GM18870 (cell line): Measurements from ENCODE around the gene MEFV.
"Not testable (repeated sequence)": the region's sequence is repeated elsewhere in the genome, so short reads cannot be mapped to it uniquely, and the experiment has no call there.

Experiments
- ATAC-seq: cut with Tn5 transposase; IDR thresholded peaks from one replicate; pipeline ENCODE4 v1.9.1; 2021; ENCODE audit warnings: moderate library complexity; ENCODE audit not compliant: unreplicated experiment

Gene MEFV, protein sequence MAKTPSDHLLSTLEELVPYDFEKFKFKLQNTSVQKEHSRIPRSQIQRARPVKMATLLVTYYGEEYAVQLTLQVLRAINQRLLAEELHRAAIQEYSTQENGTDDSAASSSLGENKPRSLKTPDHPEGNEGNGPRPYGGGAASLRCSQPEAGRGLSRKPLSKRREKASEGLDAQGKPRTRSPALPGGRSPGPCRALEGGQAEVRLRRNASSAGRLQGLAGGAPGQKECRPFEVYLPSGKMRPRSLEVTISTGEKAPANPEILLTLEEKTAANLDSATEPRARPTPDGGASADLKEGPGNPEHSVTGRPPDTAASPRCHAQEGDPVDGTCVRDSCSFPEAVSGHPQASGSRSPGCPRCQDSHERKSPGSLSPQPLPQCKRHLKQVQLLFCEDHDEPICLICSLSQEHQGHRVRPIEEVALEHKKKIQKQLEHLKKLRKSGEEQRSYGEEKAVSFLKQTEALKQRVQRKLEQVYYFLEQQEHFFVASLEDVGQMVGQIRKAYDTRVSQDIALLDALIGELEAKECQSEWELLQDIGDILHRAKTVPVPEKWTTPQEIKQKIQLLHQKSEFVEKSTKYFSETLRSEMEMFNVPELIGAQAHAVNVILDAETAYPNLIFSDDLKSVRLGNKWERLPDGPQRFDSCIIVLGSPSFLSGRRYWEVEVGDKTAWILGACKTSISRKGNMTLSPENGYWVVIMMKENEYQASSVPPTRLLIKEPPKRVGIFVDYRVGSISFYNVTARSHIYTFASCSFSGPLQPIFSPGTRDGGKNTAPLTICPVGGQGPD

DNA sequence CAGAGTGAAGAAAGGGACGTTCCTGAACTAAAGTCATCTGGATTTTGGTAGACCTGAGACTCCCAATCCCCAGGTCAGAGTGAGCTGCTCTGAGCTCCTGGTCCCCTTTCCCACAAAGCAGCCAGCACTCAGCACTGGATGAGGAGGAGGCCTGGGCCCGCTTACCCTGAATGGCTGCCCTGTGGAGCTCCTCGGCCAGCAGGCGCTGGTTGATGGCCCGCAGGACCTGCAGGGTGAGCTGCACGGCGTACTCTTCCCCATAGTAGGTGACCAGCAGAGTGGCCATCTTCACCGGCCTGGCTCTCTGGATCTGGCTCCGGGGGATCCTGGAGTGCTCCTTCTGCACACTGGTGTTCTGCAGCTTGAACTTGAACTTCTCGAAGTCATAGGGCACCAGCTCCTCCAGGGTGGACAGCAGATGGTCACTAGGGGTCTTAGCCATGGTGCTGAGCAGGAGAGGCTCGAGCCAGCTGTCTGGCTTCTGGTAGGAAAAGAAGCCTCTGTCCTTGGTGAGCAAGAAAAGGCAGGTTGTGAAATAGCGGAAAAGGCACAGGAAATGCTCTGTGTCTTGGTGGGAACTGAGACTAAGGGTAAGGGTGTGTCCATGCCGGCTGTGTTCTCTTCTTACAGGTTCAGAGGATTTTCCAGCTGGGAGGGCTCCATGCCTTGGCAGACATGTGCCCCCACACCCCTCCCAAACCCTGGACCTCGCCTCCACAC is at the start of gene MEFV:
Gene MEFV, minus strand, starts transcription at position 488 of the 720 bp plus-strand sequence. Its CDS starts 46 bp downstream, at position 442.
- ATAC-seq: no peak

DNA sequence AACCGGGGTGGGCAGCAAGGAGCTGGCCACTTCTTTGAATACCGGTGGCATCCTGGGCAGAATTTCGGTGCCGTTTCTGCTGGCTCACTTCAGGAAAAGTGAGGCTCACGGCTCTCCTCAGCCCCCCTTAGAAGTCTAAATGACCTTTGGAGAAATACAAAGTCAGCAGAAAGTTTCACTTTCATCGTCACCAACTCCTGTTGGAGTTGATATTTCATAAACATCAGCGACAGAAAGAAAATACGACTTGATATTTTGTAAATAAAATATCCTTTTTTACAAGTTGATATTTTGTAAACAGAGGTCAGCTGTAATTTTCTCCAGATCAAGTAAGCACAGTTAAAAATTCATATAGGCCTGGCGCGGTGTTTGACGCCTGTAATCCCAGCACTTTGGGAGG is 49.6 kb upstream of the MEFV start:
- no peak for ATAC-seq

DNA sequence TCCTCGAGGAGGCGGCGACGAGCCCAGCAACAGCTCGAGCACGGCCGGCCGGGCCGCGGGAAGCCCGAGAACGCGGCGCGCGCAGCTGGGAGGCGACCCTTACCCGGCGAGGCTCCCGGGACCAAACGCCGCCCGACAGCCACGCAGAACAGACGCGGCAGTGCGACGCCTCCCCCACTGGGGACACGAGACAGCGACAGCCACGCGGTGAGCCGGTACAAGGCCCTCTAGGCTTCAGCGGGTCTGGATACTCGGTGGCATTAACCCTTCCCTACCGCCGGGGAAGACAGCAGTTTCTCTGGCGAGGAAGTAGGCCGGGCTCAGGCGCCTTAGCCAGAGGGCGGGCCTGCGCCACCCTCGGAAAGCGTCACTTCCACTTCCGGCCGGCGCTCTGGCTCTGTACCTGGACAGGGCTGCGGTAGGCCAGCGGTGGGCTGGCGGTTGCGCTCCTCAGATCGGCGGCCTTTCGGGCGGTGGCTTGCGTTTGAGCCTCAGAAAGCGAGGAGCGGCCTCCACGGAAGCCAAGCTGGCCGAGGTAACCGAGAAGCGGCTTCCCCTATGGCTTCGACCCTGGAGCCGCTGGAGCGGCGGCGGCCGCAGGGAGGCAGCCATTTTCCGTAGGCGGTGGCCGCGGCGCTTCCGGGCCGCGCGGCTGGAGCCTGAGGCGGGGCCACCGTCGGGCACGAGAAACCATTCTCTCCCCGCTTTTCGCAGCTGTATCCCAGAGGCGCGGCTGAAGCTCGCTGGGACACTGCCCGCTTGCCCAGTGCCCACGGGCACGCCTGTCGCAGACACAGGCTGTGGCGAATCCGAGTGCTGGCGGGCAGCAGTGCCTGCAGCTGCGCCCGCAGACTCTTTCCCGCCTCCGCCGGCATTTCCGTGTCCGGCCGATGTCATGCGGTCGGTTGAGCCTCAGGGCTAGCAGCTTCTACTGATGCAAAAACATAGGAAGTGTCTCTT is 49.0 kb upstream of the MEFV start, which contains the start of the genes TIGD7 and ZNF75A:
Gene TIGD7, minus strand, starts transcription at position 322 of the 960 bp plus-strand sequence. CDS start 4,816 bp downstream, outside the sequence.
Gene ZNF75A, plus strand, starts transcription at position 389 of the 960 bp plus-strand sequence. CDS start 2,932 bp downstream, outside the sequence.
- peak; percentile 68 for ATAC-seq

DNA sequence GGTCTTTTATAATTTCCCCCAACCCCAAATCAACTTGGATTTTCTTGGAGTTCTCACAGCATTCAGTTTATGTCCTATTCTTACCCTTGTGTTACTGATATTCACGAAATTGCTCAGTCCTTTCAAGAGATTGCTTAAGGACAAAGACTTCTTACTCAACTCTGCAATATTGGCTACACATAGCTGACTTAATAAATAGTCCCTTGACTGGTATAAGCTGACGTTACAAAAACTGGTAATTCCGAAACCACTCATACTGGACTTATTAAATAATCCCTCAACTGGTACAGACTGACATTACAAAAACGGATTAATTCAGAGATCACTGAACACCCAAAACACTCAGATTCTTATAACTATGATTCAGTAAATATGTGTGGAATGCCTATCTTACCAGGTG is 47.9 kb upstream of the MEFV start:
- ATAC-seq: no peak

DNA sequence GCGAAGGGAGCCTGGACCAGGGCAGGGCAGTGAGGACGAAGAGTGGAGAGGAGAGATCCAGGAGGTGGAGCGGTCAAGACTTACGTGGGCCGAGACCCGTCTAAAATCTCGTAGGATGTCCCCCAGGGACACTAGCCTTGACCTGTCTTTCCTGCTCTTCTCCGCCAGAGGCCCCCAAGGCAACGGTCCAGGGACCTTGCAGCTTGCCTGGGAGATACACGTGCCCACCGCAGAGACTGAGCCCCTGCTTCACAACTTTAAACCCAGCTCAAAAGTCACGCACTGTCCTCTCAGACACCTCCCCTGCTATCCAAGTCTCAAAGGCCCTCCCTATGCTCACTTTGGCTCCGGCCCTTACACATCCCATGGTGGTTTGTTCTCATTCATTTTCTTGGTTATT is 39.4 kb upstream of the MEFV start:
- no peak for ATAC-seq

DNA sequence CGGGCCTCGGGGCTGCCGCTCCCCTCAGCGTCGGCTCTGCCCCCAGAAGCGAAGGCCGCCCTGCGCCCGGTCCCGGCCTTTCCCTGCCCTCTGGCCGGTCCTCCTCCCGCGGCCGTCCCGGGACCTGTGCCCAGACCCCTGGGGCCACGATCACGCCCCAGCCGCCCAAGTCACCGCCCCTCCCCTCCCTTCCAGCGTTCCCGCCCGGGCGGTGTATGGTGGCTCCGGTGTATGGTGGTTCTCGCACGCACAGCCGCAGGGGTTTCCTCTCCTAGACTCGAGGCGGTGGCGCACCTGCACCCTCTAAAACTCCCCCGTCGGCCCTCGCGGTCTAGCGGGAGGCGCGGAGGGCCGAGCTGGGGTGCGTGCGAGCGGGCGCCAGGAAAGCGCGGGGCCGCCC is 38.8 kb upstream of the MEFV start:
- ATAC-seq: no peak

DNA sequence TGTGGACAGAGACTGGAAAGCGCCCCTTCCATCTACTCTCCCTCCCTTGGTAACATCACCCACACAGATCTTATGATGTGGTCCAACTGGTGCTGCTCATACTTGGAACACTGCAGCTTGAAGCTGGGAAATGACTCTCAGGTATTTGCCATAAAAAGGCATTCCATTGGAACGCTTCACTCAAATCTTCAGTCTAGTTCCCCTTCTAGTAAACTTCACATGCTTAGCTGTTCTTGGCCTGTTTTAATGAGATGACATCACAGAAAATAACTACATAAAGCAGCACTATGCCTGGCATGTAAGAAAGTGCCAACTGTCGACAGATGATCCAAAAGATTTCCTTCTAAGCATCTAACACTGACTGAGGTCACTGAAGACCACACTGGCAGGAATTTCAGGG is 36.2 kb upstream of the MEFV start:
- ATAC-seq: no peak

DNA sequence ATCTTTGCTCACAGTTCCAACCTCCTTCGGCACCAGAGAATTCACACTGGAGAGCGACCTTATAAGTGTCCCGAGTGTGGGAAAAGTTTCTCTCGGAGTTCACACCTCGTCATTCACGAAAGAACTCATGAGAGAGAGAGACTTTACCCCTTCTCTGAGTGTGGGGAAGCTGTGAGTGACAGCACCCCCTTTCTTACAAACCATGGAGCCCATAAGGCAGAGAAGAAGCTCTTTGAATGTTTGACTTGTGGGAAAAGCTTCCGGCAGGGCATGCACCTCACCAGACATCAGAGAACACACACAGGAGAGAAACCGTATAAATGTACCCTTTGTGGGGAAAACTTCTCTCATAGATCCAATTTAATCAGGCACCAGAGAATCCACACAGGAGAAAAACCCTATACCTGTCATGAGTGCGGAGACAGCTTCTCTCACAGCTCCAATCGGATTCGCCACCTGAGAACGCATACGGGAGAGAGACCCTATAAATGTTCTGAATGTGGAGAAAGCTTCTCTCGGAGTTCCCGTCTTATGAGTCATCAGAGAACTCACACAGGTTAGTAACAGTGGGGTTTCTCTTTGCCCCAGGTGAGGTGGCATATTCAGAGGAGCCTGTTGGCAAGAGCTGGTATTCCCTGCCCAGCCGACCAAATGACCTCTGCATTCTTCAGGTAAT is 33.7 kb upstream of the MEFV start:
- ATAC-seq: no peak

DNA sequence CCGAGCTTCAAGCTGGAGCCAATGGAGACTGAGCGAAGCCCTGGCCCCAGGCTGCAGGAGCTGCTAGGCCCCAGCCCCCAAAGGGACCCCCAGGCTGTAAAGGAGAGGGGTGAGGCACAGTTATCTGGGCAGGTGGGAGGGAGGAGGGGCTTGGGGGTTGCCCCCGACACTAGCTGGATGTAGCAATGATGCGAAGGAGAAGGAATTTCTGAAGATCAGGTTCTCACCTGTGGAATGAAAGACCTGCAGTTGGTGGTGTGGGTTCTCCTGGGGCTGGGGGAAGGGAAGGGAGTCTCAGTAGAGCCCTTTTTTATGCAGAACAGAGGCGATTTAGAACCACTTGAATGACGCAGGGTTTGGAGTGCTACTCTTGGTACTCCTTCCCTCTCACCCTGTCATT is 28.7 kb upstream of the MEFV start:
- ATAC-seq: no peak

DNA sequence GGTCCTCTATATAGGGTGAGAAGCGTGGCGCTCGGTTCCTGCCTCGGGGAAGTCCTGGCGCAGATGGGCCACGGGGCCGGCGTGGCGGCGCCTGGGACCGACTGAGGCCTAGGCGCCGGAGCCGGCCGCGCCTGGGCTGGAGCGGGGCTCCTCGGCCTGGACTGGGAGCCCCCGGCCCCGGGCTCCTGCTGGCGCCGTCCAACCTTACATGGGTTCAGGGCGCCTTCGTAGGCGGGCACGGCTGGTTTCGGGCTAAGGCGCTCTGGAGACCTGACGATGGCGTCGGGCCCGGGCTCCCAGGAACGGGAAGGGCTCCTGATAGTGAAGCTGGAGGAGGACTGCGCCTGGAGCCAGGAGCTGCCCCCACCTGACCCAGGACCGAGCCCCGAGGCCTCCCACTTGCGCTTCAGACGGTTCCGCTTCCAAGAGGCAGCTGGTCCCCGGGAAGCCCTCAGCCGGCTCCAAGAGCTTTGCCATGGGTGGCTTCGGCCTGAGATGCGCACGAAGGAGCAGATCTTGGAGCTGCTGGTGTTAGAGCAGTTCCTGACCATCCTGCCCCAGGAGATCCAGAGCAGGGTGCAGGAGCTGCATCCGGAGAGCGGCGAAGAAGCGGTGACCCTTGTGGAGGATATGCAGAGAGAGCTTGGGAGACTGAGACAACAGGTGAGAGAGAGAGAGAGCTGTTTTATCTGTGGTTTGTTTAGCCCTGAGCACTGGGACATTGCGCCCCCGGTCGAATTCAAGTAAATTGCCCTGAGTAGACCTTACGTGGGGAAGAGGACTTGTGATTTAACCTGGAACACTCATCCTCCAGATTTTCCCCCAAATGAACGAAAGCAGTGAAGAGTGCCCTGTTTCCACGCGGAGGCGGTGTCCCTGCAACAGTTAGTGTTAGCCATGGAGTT is 27.4 kb upstream of the MEFV start:
- no peak for ATAC-seq

DNA sequence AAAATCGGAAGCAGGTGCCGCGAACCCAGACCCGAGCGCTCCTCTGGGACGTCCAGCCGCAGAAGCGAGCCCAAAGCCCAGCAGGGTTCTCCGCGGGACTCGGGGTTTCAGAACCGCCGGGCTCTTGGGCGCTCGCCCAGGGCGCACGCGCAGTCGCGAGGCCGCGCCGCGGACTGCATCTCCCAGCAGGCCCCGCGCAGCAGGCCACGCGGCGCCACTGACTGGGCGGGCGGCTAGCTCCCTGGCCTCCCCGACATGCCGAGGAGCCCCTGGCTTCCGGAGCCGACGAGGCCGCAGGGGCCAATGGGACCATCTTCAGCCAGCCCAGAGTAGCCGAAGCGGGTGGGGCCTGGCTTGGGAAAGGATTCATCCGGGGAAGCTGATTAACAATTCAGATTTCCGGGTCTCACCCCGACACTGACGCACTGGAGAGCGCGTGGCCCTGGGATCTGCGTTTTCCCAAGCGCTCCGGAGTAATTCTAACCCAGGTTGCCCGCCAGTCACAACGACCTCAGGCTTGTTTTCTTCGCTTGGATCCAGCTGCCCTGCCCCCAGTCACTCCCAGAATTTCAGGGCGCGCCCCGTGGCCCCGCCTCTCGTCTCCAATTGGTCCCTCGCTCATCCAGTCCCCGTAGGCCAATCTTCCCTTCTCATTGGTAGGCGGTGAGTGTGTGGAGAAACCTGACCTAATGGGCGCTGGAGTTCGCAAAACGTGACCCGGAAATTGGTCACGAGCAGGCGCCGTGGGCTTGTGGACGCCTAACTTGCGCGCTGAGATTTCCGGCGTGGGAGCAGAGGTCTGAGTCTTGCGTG is 26.5 kb upstream of the MEFV start, which contains the start of gene ZNF263:
Gene ZNF263, plus strand, starts transcription at position 762 of the 813 bp plus-strand sequence. CDS start 328 bp downstream, outside the sequence.
- ATAC-seq: peak; percentile 87

DNA sequence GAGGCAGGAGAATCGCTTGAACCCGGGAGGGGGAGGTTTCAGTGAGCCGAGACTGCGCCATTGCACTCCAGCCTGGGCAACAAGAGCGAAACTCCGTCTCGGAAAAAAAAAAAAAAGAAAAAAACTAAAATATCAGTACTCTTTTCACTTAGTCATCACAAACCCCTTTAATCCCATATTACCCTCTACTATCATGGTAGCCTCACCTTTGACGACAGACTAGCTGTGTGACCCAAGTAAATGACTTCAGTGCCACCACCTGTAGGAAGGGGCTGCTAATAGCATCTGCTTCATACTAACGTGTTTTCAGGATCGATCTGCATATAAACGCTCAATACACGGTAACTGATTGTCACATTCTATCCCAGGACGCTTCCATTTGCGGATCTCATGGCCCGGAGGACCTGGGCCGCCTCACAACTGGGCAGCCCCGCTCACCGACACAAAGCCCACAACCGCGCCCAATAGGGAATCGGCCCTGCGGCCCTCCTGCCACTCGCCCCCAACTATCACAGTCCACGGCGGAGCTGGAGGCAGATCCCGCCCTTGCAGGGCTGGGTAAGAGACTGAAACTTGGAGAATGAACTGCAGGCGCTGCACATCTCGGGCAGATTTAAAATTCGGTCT is 25.8 kb upstream of the MEFV start:
- ATAC-seq: peak; percentile 10

DNA sequence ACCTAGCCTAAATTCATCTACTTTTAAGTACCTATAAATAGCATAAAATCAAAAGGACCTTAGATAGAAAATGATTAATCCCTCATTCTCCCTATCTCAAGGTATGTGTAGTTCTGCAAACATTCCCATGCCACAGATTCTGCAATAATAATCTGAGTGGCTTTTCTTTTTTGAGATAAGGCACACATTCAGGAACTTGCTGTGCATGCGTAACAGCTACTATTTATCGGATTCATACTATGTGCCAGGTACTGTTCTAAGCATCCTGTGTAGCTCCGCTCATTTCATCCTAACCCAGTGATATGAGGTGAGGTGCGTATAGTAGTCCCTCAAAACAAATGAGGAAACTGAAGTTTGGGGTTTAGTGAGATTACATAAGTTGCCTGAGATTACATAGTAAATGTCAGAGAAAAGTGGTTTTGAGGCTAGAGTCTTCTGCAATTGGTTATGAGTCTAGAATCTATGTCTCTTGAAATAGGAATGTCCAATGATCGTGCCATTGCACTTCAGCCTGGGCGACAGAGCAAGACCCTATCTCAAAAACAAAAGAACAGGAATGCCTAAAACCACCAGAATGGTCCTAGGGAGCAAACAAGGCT is 24.9 kb upstream of the MEFV start:
- no peak for ATAC-seq

DNA sequence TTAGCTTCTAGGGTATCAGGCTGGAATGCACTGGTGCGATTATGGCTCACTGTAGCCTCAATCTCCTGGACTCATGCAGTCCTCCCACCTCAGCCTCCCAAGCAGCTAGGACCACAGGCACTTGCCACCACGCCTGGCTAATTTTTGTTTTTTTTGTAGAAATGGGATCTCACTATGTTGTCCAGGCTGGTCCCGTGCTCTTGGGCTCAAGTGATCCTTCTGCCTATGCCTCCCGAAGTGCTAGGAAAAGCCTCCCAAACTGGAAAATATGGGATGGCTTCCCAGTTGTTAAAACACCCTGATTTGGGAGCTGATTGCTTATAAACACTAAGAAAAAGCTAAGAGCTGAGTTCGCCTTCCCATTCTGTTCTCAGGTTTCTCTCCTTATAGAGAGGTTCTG is 20.2 kb upstream of the MEFV start:
- ATAC-seq: no peak

DNA sequence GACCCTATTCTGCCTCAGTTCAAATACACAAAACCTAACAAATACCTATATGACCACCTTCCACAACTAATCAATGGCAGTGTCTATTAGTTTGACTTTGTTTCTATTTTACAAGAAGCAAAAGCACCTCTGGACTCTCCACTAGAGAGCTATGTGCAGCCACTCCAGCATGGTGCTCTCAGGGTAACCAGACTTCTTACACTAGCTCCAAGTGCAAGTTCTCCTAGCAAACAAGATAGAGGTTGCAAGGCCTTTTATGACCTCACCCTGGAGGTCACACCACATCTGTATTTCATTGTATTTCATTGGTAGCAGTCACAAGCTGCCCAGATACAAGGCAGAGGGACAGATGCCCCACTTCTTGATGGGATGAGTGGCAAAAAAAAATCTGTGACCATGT is 18.5 kb upstream of the MEFV start:
- ATAC-seq: no peak

DNA sequence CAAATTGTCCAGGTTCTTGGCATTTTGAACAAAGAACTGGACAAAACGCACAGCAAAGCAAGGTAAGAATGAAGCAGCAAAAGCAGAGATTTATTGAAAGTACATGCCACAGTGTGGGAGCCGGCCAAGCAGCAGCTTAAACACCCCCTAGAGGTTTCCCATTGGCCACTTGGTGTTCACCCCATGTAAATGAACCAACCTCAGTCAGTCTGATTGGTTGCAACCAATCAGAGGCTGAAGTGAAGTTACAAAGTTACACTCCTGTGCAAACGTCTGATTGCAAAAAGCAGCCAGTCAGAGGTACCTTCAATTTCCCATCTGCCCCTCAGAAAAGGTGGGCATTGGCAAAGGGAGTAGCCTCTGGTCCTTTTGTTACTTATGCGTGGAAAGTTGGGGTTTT is 18.1 kb upstream of the MEFV start:
- no peak for ATAC-seq

DNA sequence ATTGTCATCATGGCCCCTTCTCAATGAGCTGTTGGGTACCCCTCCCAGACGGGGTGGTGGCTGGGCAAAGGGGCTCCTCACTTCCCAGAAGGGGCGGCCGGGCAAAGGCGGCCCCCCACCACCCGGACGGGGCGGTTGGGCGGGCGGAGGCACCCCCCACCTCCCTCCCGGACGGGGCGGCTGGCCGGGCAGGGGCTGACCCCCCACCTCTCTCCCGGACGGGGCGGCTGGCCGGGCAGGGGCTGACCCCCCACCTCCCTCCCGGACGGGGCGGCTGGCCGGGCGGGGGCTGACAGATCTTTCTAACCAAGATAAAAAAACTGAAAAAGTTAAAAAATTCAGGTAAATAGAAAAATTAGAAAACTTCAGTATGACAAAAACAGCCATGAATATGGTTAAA is 14.8 kb upstream of the MEFV start:
- not testable (repeated sequence) for ATAC-seq
